Heart left ventricle (tissue), 16 donors: ENCODE results near the gene GNAQ. TPM values are rescaled to one million over a fixed set of nuclear protein-coding genes. Genes with fewer than 3 reads are reported as not detected.

Experiments used
- ATAC-seq, 4 donors: fragments of 200-7000 bp; cut with Tn5 transposase; one replicate each; pipeline ENCODE4 v1.9.1; 2020 to 2022; ENCODE audit warnings: moderate library complexity in 4 of 4, mild to moderate bottlenecking in 3 of 4, moderate number of reproducible peaks in 1 of 4
- DNase-seq, 5 donors: peaks; one replicate each; pipeline ENCODE4 v3.0.0-alpha.2; 2020
- H3K27ac ChIP-seq, 12 donors: fragments of 200-600 bp; sonication (generic) in 4 of 12; one replicate each; pipeline versions ENCODE4 v1.5.0 to v1.8.0; 2016 to 2022; ENCODE audit warnings: mild to moderate bottlenecking in 2 of 12
- H3K27me3 ChIP-seq, 9 donors: fragments of 200-600 bp; sonication (generic) in 2 of 9; one replicate each; pipeline versions ENCODE4 v1.5.1 to v1.8.0; 2016 to 2022; ENCODE audit warnings: mild to moderate bottlenecking in 3 of 9
- H3K36me3 ChIP-seq, 9 donors: fragments of 200-600 bp; sonication (generic) in 2 of 9; one replicate each; pipeline versions ENCODE4 v1.5.0 to v1.8.0; 2018 to 2022; ENCODE audit warnings: mild to moderate bottlenecking in 2 of 9
- H3K4me1 ChIP-seq, 12 donors: fragments of 200-600 bp; sonication (generic) in 4 of 12; one replicate each; pipeline versions ENCODE4 v1.5.0 to v1.8.0; 2016 to 2022; ENCODE audit warnings: mild to moderate bottlenecking in 3 of 12
- H3K4me3 ChIP-seq, 12 donors: fragments of 200-600 bp; sonication (generic) in 4 of 12; one replicate each; pipeline versions ENCODE4 v1.5.0 to v1.8.0; 2017 to 2022; ENCODE audit warnings: mild to moderate bottlenecking in 9 of 12, moderate library complexity in 4 of 12
- H3K9me3 ChIP-seq, 12 donors: fragments of 200-600 bp; sonication (generic) in 4 of 12; one replicate each; pipeline versions ENCODE4 v1.5.0 to v1.8.0; 2016 to 2022; ENCODE audit warnings: mild to moderate bottlenecking in 1 of 12
- POLR2A ChIP-seq, 2 donors: fragments of 450-650 bp; IDR thresholded peaks; one replicate each; pipeline ENCODE4 v1.6.1; 2017; ENCODE audit warnings: antibody characterized with exemption in 2 of 2, mild to moderate bottlenecking in 2 of 2, moderate library complexity in 2 of 2
- WGBS, 4 donors: extraction: QIAGEN DNeasy Blood & Tissue Kit in 2 of 4; methylation state at CpG; one replicate each; pipeline versions ENCODE4 v1.1.5 to v1.1.7; 2013 to 2018; 5-methylcytosine and 5-hydroxymethylcytosine counted together
- intact Hi-C, 10 donors: fragments of 100-400 bp; cut with DNase I; formaldehyde crosslinking; loops; one replicate each; pipeline versions ENCODE4 v1.11.1 to v1.14.2; 2022
- polyA plus RNA-seq, 2 donors: library from polyadenylated mRNA; stranded (reverse); fragments of 200-250 nt; gene quantifications; one replicate each; pipeline ENCODE4 v1.2.3, GENCODE V29; 2013
- total RNA-seq, 9 donors: library from RNA; depleted of rRNA in 2 of 9; stranded (reverse); fragments of >200 nt in 2 of 9; fragmentation: NEBNext Ultra II Directional in 3 of 9; extraction: Animal tissue kit (Norgen Biotek cat#: 25700) in 3 of 9; gene quantifications; one replicate each; pipeline versions ENCODE4 v1.1.0 to v1.2.4, GENCODE V29; 2016 to 2023
- TF ChIP-seq, protein P1 (sequence below), 12 donors: fragments of 200-600 bp; sonication (generic) in 4 of 12; IDR thresholded peaks; one replicate each; pipeline versions ENCODE4 v1.5.0 to v1.8.0; 2018 to 2022; ENCODE audit warnings: antibody characterized with exemption in 12 of 12, mild to moderate bottlenecking in 5 of 12
- donor health status: ischemic (EF 13 %, LVEDD 7.1; RV severe dilation, severe dysfunction).
- donor health status: healthy with polysubstance abuse.
- donor health status: DM: no; HTN: yes; CAD: no.
- donor health status: DM: no; HTN: no; CAD: no.
- donor health status: ischemic (EF 25% LVEDD 6.9; RV normal size, moderate dysfunction).
- donor health status: ischemic (EF 25% LVEDD 5.7; RV mildly dilated, moderate dysfunction).
- donor health status: healthy.
- donor health status: DM: yes; HTN: yes; CAD: no.
- donor health status: ischemic (EF 35%, LVEDD 5.7; RV mildly dilated, moderate dysfunction).
- donor health status: nonischemic (EF 11% LVEDD 7.7; RV severe dilation, severe dysfunction).
- donor health status: DM: yes; HTN: yes; CAD: no.
- donor health status: PGD.
- donor health status: ischemic (EF 29% LVEDD 5.4; RV normal size, mild dysfunction).
- donor health status: nonischemic (EF 23%, LVEDD 6.1; RV moderate dilation, normal function).

Gene GNAQ
- total and polyA plus RNA-seq, 11 donors, result 4.8 to 34.1 (median 11.3) TPM

DNA sequence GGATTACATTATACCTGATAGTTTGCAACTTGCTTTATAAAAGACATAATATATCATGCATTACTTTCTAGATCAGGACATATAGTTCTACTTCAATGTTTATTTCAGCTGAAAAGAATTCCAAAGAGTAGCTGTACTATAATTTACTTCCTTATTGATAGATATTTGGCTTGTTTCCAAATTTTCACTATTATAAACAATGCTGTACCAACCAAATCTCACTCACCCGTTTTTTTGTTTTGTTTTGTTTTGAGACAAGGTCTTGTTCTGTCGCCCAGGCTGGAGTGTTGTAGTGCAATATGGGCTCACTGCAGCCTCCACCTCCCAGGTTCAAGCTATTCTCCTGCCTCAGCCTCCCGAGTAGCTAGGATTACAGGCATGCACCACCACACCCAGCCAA is 132.7 kb downstream of the GNAQ start:
- Histone ChIP-seq H3K27ac (no peak overlapping the region), H3K4me1 (peaks cover 0 to 16% (median 6%) of the 10 kb centered on the region in 12 donors), H3K27me3 (no peaks in the 10 kb centered on the region), H3K9me3 (no peaks in the 10 kb centered on the region), H3K36me3 (peaks cover 0 to 4% (median 0%) of the 10 kb centered on the region in 9 donors), H3K4me3 (no peak overlapping the region)
- ATAC-seq (no peak), DNase-seq (no peak)
- no peak for TF ChIP-seq POLR2A (IDR thresholded peaks at IDR 0.05)
- TF ChIP-seq, protein P1, sequence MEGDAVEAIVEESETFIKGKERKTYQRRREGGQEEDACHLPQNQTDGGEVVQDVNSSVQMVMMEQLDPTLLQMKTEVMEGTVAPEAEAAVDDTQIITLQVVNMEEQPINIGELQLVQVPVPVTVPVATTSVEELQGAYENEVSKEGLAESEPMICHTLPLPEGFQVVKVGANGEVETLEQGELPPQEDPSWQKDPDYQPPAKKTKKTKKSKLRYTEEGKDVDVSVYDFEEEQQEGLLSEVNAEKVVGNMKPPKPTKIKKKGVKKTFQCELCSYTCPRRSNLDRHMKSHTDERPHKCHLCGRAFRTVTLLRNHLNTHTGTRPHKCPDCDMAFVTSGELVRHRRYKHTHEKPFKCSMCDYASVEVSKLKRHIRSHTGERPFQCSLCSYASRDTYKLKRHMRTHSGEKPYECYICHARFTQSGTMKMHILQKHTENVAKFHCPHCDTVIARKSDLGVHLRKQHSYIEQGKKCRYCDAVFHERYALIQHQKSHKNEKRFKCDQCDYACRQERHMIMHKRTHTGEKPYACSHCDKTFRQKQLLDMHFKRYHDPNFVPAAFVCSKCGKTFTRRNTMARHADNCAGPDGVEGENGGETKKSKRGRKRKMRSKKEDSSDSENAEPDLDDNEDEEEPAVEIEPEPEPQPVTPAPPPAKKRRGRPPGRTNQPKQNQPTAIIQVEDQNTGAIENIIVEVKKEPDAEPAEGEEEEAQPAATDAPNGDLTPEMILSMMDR (IDR thresholded peaks at IDR 0.05), result no peak
- WGBS, 4 donors, result 61 to 79% (median 73%) methylated on average over 3 of the region's 3 CpGs
- intact Hi-C loops, result no loop called here

DNA sequence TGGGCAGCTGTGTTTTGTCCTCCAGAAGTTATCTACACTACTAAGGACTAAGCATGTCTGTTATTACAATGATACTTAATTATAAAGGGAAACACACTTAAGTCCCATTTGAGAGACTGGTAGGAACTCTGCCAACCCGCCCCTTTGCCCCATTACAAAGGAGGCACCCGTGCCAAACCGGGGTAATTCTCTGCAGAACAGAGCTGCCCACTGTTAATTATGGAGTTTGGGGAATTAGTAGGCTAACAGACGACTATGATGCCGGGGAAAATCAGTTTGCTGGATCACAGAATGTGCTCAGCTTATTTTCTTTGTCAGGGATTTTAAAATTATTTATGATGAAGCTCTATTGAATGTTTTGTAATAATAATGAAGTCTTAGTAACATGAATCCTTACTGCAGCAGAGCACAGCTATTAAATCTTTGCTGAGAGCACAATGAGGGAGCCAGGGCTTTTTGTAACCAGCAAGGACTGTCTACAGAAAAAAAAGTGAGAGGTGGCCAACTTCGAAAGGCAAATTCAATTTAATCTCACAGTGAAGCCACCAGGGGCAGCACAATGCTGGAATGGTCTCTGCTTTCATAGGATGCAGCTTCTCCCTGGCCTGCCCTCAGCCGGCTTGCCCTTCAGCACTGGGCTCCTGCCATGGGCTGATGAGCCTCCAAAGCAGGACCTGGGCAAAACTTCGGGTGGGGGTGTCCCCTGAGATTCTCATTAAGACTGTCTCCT is 134.5 kb downstream of the GNAQ start:
- TF ChIP-seq, protein P1 (IDR thresholded peaks at IDR 0.05), result peak in 3 of 12 donors; percentile 22 to 40 (median 31)
- TF ChIP-seq POLR2A (IDR thresholded peaks at IDR 0.05), result no peak
- Histone ChIP-seq H3K4me3 (no peak overlapping the region), H3K9me3 (no peaks in the 10 kb centered on the region), H3K4me1 (peaks cover 0 to 16% (median 6%) of the 10 kb centered on the region in 12 donors), H3K36me3 (peaks cover 0 to 4% (median 0%) of the 10 kb centered on the region in 9 donors), H3K27me3 (no peaks in the 10 kb centered on the region), H3K27ac (peak overlapping the region in 1 of 12 donors; percentile 10)
- DNase-seq, result peak in 1 of 5 donors; percentile 7
- ATAC-seq, result no peak
- 34 to 42% (median 37%) methylated on average over 7 to 8 of the region's 8 CpGs for WGBS, 4 donors
- intact Hi-C loops, result no loop called here

- no peaks in the 10 kb centered on the region for H3K27me3 ChIP-seq
- H3K9me3 ChIP-seq, result no peaks in the 10 kb centered on the region
- DNase-seq, result no peak
- no peak for ATAC-seq
- peaks cover 0 to 20% (median 6%) of the 10 kb centered on the region in 12 donors for H3K4me1 ChIP-seq
- TF ChIP-seq, protein P1 (IDR thresholded peaks at IDR 0.05), result no peak
- TF ChIP-seq POLR2A (IDR thresholded peaks at IDR 0.05), result no peak
- WGBS, 4 donors, result 83 to 88% (median 86%) methylated on average over 2 of the region's 2 CpGs
- H3K4me3 ChIP-seq, result no peak overlapping the region
- intact Hi-C loops, result no loop called here
- H3K36me3 ChIP-seq, result peaks cover 0 to 4% (median 0%) of the 10 kb centered on the region in 9 donors
- H3K27ac ChIP-seq, result no peak overlapping the region
Measured at GRCh38 chr9:77896269-77896937, 135.2 kb downstream of the GNAQ start.

DNA sequence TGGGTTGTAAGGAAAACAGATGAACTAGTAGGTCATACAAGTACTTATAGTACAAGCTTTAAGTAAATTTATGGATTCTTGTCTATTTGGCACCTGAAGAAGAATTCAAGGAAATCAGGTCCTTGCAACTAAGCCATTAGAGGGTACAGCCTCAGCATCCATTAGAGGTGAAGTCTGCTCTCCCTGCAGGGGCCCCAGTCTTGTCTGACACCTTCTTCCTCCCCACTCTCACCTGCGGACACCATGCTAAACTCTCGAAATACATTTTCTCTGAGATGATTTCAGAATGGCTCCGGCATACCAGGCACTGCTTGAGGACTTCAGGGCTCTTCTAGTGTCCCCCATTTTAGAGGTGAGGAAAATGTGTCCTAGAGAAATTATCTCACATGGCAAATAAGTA is 137.9 kb downstream of the GNAQ start:
- H3K4me1 ChIP-seq, result peaks cover 0 to 25% (median 6%) of the 10 kb centered on the region in 12 donors
- no peaks in the 10 kb centered on the region for H3K9me3 ChIP-seq
- TF ChIP-seq POLR2A (IDR thresholded peaks at IDR 0.05), result no peak
- TF ChIP-seq, protein P1 (IDR thresholded peaks at IDR 0.05), result no peak
- H3K4me3 ChIP-seq, result no peak overlapping the region
- H3K36me3 ChIP-seq, result peaks cover 0 to 4% (median 0%) of the 10 kb centered on the region in 9 donors
- H3K27me3 ChIP-seq, result no peaks in the 10 kb centered on the region
- DNase-seq, result no peak
- H3K27ac ChIP-seq, result no peak overlapping the region
- intact Hi-C loops, result no loop called here
- 90 to 100% (median 99%) methylated on average over 3 of the region's 3 CpGs for WGBS, 4 donors
- ATAC-seq, result no peak
